Measurements from ENCODE around the gene SNX15.
"Not testable (repeated sequence)": the region's sequence is repeated elsewhere in the genome, so short reads cannot be mapped to it uniquely, and the experiment has no call there.

The SNX15 gene

GRCh38 chr11:65027213-65028067 is at the start of gene SNX15:
SNX15 (plus strand) TSS chr11:65027439; CDS start chr11:65027538, 99 bp downstream.
- no peak for FAIRE-seq

GRCh38 chr11:64983339-64983738 is 43.9 kb upstream of the SNX15 start:
- FAIRE-seq: peak; percentile 37

GRCh38 chr11:64987998-64988854 is 39.0 kb upstream of the SNX15 start:
- no peak for FAIRE-seq

GRCh38 chr11:64989416-64989815 is 37.8 kb upstream of the SNX15 start:
- no peak for FAIRE-seq

- FAIRE-seq: no peak
These were observed 36.9 kb upstream of the SNX15 start for GRCh38 chr11:64990222-64990923.

- no peak for FAIRE-seq
These were observed 32.9 kb upstream of the SNX15 start for GRCh38 chr11:64994318-64994717.

- FAIRE-seq: no peak
These were observed 30.9 kb upstream of the SNX15 start for GRCh38 chr11:64996327-64996709.

- no peak for FAIRE-seq
These were observed 30.4 kb upstream of the SNX15 start, which contains the start of gene BATF2 for GRCh38 chr11:64996710-64997380. BATF2 (minus strand) TSS chr11:64996971; CDS start chr11:64996914, 57 bp downstream.

GRCh38 chr11:64998141-64998540 is 29.1 kb upstream of the SNX15 start:
- no peak for FAIRE-seq

GRCh38 chr11:64998690-64999431 is 28.4 kb upstream of the SNX15 start:
- FAIRE-seq: no peak

GRCh38 chr11:64999478-64999877 is 27.8 kb upstream of the SNX15 start:
- no peak for FAIRE-seq

GRCh38 chr11:65002706-65003105 is 24.5 kb upstream of the SNX15 start:
- no peak for FAIRE-seq

GRCh38 chr11:65003282-65003681 is 24.0 kb upstream of the SNX15 start:
- no peak for FAIRE-seq

GRCh38 chr11:65003968-65004367 is 23.3 kb upstream of the SNX15 start:
- not testable (repeated sequence) for FAIRE-seq

- no peak for FAIRE-seq
These were observed 19.2 kb upstream of the SNX15 start for GRCh38 chr11:65008016-65008415.

- FAIRE-seq: no peak
These were observed 18.4 kb upstream of the SNX15 start for GRCh38 chr11:65008873-65009272.

GRCh38 chr11:65013130-65013887 is 13.9 kb upstream of the SNX15 start:
- FAIRE-seq: no peak

GRCh38 chr11:65013888-65014725 is 13.1 kb upstream of the SNX15 start, which contains the start of gene ARL2:
ARL2 (plus strand) TSS chr11:65014160; CDS start chr11:65014208, 48 bp downstream.
- no peak for FAIRE-seq

- no peak for FAIRE-seq
These were observed 12.5 kb upstream of the SNX15 start for GRCh38 chr11:65014726-65015227.

GRCh38 chr11:65016705-65017104 is 10.5 kb upstream of the SNX15 start:
- no peak for FAIRE-seq
